Neural progenitor cell (in vitro differentiated cells): ENCODE results near the gene TENM3.

ENCODE experiments used
- EZH2 ChIP-seq: fragments of 200-600 bp; sonication (generic); IDR thresholded peaks from 2 replicates; pipeline ENCODE4 v1.6.1; 2017; ENCODE audit warnings: antibody characterized with exemption, mild to moderate bottlenecking, moderate library complexity
- EZH2phosphoT487 ChIP-seq: fragments of 200-600 bp; sonication (generic); IDR thresholded peaks from 2 replicates; pipeline ENCODE4 v1.6.1; 2017; ENCODE audit warnings: antibody characterized with exemption
- TF ChIP-seq, protein P1 (sequence below): fragments of 200-600 bp; sonication (generic); IDR thresholded peaks from 2 replicates; pipeline ENCODE4 v1.5.1; 2017; ENCODE audit warnings: antibody characterized with exemption, mild to moderate bottlenecking

DNA sequence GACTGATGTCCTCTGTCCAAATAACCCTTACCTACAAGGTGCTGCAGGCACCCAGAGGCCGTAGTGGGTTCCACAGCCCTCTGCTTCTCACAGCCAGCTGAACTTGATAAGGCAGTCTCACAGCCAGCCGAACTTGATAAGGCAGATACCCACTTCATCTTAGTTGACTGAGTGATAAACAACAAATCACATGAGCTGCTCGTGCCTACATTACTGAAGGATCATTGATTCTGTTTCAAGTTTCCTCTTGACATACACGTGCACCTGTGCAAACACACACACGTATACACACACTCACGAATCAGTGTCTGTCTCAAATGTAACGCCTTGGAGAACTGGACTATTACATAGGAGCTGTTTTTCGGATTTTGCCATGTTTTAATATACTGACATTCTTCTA is 397.7 kb downstream of the TENM3 start:
- TF ChIP-seq, protein P1, sequence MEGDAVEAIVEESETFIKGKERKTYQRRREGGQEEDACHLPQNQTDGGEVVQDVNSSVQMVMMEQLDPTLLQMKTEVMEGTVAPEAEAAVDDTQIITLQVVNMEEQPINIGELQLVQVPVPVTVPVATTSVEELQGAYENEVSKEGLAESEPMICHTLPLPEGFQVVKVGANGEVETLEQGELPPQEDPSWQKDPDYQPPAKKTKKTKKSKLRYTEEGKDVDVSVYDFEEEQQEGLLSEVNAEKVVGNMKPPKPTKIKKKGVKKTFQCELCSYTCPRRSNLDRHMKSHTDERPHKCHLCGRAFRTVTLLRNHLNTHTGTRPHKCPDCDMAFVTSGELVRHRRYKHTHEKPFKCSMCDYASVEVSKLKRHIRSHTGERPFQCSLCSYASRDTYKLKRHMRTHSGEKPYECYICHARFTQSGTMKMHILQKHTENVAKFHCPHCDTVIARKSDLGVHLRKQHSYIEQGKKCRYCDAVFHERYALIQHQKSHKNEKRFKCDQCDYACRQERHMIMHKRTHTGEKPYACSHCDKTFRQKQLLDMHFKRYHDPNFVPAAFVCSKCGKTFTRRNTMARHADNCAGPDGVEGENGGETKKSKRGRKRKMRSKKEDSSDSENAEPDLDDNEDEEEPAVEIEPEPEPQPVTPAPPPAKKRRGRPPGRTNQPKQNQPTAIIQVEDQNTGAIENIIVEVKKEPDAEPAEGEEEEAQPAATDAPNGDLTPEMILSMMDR, result no peak
- TF ChIP-seq EZH2 (no peak), EZH2phosphoT487 (no peak)
